NCI-H1092 treated with DMSO at 0.1 percent for 48 hours (cell line): ENCODE data around the gene IMP4.

Source experiments
- DNase-seq: peaks from one replicate; lab custom pipeline; 2025; lab: John Stamatoyannopoulos, UW

Gene IMP4

GRCh38 chr2:130336877-130337734 lies 5.6 kb upstream of the IMP4 start:
- DNase-seq = peak; percentile 83

GRCh38 chr2:130337735-130338325 lies 4.9 kb upstream of the IMP4 start:
- DNase-seq = no peak

GRCh38 chr2:130338793-130339345 lies 3.8 kb upstream of the IMP4 start:
- DNase-seq = no peak

DNA sequence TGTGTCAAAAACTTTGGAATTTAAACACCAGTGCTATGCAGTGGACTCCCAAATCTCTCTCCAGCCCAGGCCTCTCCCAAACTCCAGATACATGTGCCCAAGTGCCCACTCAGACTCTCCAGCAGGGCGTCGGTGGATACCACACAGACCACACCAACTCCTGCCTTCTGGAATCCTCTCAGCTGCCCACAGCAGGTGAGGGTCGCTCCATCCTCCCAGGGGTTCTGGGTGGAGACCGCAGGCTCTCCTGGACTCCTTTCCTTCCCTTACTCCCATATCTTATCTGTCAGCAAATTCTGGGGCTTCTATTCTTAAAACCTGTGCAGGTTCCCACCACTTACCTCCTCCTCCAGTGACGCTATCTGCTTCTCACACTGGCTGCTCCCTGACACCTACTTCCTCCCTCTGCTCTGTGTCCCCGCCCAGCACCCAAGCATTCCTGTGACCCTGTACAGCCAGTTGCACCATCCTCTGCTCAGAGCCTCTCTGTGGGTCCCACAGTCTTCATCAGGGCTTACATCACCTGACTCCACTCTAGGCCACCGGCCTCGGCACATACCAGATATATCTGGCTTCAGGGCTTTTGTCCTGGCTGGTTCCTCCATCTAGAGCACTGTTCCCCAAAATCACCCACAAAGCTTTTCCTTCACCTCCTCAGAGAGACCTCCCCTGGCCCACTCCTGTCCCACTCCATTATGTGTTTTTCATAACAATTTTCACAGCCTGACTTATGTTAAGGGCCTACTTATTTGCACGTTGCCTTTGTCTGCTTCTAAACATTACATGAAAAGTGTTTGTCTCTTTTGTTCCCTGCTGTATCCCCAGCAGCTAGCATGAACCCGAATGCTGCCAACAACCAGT lies 2.6 kb upstream of the IMP4 start:
- DNase-seq = no peak

DNA sequence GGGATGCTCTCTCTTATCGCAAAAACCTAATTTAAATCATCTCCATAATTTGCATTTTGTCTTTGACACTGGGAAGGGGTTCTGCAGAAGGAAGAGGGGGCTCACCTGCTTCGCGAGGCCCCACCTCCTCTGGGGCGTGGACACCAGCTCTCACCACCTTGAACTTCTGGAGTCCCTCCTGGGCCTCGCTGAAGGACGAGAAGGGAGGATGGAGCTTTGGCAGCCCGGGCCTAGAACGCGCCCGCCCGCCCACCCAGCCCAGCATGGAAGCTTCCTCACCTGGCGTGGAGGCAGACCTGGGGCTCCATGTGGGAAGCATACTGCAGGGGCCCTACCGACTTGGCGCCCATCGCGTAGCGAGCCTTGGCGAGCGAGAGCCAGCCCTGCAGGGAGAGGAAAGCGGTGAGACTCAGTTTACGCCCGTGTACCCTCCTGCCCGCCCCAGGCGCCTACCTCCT lies 1.1 kb upstream of the IMP4 start:
- DNase-seq = no peak

- DNase-seq = peak; percentile 88
These were observed 621 bp upstream of the IMP4 start for GRCh38 chr2:130342020-130342532.

GRCh38 chr2:130344578-130344977 lies 1.9 kb downstream of the IMP4 start:
- DNase-seq = no peak

DNA sequence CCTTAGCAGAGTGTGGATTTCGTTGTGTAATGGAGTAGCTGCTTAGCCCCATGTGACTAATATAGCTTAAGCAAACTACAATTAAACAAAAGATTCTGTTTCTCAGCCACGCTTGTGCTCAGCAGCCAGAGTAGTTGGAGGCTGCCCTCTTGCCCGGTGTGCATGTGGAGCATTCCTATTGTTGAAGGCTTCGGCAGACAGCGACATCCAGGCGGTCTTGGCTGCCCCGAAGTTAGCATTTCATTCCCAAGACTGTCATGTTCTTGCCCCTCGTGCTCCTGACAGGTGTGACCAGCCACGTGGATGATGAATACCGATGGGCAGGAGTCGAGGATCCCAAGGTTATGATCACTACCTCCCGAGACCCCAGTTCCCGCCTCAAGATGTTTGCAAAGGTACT lies 2.4 kb downstream of the IMP4 start:
- DNase-seq = no peak

DNA sequence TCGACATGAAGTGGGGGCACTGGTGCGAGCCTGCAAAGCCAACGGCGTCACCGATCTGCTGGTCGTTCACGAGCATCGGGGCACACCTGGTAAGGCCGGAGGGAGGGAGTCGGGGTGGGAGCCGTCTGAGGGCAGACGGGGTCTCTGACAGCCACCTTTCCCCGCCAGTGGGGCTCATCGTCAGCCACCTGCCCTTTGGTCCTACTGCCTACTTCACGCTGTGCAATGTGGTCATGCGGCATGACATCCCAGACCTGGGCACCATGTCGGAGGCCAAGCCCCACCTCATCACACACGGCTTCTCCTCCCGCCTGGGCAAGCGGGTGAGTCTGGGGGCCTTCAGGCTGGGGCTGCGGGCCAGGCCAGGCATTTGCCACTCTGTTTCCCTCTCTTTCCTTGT lies 2.9 kb downstream of the IMP4 start:
- no peak for DNase-seq

DNA sequence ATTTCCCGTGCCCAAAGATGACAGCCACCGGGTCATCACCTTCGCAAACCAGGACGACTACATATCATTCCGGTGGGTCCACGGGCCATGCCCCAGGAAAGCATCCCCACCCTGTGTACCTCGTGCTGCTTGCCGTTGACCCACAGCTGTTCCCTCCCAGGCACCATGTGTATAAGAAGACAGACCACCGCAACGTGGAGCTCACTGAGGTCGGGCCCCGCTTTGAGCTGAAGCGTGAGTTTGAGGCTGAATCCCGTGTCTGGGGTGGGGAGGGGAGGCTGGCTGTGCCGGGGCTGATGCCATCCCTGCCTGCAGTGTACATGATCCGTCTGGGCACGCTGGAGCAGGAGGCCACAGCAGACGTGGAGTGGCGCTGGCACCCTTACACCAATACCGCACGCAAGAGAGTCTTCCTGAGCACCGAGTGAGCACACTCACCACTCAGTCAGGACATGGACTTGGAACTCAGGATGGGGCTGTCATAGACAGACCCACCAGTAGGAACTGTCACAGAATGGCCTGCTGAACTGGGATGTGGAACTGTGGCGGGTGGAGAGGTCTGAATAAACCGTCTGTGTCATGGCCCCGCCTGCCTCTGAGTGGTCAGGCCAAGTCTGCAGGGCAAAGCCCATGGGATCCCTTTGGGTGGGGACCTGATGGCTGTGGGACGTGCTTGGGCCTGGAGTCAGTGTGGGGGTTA lies 3.5 kb downstream of the IMP4 start:
- no peak for DNase-seq

DNA sequence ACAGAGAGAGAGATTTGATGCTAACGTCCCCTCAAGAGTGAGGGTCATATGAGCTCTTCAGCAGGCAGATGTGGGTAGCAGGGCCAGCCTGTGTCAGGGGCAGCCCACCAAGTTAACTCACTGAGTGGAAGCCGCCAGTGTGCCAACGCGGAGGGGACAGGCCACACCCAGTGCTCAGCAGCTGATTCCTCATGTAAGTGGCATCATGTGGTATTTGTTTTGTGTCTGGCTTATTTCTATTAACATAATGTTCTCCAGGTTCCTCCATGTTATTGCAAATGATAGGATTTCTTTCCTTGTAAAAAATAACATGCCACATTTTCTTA lies 4.0 kb downstream of the IMP4 start:
- no peak for DNase-seq

DNA sequence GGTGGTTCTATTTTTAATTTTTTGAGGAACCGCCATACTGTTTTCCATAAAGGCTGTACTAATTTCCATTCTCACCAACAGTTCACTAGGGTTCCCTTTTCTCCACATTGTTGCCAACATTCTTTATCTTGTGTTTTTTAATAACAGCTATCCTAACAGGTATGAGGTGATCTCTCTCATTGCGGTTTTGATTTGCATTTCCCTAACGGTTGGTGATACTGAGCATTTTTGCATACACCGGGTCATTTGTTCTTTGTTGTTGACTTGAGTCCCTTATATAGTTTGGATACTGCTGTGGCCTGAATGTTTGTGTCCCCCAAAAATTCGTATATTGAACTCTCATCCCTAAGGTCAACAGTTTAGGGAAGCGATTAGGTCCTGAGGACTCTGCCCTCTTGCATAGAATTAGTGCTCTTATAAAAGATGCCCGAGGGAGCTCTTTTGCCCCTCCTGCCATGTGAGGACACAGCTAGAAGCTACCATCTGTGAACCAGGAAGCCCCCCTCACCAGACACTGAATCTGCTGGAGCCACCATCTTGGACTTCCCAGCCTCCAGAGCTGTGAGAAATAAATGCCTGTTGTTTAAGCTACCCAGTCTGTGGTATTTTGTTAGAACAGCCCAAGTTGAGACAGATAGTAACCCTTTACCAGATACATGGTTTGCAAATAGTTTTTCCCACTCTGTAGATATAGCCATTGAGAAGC lies 4.7 kb downstream of the IMP4 start:
- DNase-seq = no peak

DNA sequence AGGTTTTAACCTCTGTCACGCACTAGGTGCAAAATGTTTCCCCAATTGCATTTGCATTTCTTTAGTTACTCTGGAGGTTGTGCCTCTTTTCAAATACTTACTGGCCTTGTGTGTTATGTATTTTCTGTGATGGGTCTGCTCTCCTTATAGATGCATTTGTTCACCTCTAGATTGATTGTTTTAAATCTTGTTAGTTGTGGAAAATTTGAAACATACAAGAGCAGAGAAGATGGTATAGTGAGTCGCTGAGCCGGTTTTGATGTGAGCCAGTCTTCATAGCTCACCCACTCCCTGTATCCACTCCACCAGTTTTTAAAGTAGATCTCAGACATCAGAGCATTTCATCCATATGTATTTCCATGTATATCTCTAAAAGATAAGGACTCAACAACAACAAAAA lies 6.5 kb downstream of the IMP4 start:
- DNase-seq = no peak

DNA sequence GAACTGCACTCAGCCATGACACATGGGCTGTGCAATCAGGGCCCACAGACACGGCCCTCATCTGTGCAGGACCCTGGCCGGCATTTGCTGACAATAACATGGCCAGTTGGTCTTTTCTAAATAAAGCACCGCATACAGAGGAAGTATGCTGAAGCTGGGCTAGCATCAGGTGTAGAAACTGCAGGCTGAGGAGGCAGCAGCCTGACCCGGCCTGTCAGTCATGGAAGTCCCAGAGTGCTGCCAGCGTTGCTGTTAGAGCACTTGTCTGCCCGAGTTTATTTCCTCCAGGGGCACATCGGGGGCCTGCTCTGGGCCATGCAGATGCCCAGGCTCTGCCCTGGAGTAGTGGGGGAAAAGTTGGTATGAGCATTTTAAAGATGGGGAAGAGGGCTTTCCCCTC lies 9.0 kb downstream of the IMP4 start:
- DNase-seq = no peak

DNA sequence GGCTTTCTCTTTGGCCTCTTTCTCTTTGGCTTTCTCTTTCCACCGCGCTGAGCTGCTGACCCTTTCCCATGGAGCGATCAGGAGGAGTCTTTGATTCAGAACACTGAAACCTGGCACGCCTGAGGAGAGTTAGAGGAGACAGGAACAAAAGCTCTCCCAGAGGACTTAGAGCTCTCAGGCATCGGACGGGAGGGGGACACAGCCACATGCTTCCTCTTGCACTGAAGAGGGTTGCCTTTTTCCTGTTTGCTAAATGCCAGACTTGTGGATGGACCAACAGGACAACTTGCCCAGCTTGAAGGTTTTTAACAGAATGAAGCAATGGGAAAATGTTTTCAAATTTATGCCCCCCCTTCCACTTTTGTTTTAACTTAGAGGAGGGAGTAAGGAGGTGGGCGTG lies 9.5 kb downstream of the IMP4 start:
- no peak for DNase-seq

- DNase-seq = no peak
These were observed 10.8 kb downstream of the IMP4 start for GRCh38 chr2:130353291-130354138.

- no peak for DNase-seq
These were observed 11.4 kb downstream of the IMP4 start for GRCh38 chr2:130354139-130354428.

GRCh38 chr2:130355172-130355577 lies 12.5 kb downstream of the IMP4 start:
- no peak for DNase-seq

- peak; percentile 64 for DNase-seq
These were observed 13.1 kb downstream of the IMP4 start, which contains the start of gene PTPN18 for GRCh38 chr2:130355578-130356431. PTPN18 (plus strand) TSS chr2:130356056; CDS start chr2:130356108, 52 bp downstream.
